Measurements from ENCODE around the gene REL.

- TF ChIP-seq RAD21 (IDR thresholded peaks at IDR 0.05; ENCODE audit: low read depth) (no peak), TAF1 (IDR thresholded peaks at IDR 0.05; ENCODE audit: low read depth) (no peak), CEBPB (IDR thresholded peaks at IDR 0.05) (no peak), EP300 (IDR thresholded peaks at IDR 0.05; ENCODE audit: borderline replicate concordance) (no peak), TEAD4 (IDR thresholded peaks at IDR 0.05) (no peak), REST (IDR thresholded peaks at IDR 0.05; ENCODE audit: low read depth) (no peak), TCF12 (IDR thresholded peaks at IDR 0.05; ENCODE audit: low read depth) (no peak), EGR1 (IDR thresholded peaks at IDR 0.05) (no peak), YY1 (IDR thresholded peaks at IDR 0.05; ENCODE audit: low read depth) (no peak), NFIC (IDR thresholded peaks at IDR 0.05) (no peak), CREB1 (IDR thresholded peaks at IDR 0.05; ENCODE audit: low read depth) (no peak), USF1 (IDR thresholded peaks at IDR 0.05) (no peak)
Measured at GRCh38 chr2:60867848-60868247, 13.5 kb upstream of the REL start.
